Testis (tissue), 3 donors: ENCODE results near the gene CCNB2. TPM values are rescaled to one million over a fixed set of nuclear protein-coding genes. Genes with fewer than 3 reads are reported as not detected.

Source experiments
- DNase-seq: peaks from one replicate; pipeline ENCODE4 v3.0.0-alpha.2; 2019
- H3K27ac ChIP-seq, 2 donors: fragments of 200-600 bp; sonication (generic); one replicate each; pipeline ENCODE4 v1.5.1; 2019
- H3K27me3 ChIP-seq: fragments of 200-600 bp; sonication (generic); one replicate; pipeline ENCODE4 v1.5.1; 2019
- H3K36me3 ChIP-seq: fragments of 200-600 bp; sonication (generic); one replicate; pipeline ENCODE4 v1.5.1; 2017; ENCODE audit warnings: low read depth; ENCODE audit errors: missing control alignments
- H3K4me1 ChIP-seq: fragments of 200-600 bp; sonication (generic); one replicate; pipeline ENCODE4 v1.5.1; 2019
- H3K4me3 ChIP-seq, 2 donors: fragments of 200-600 bp; sonication (generic); one replicate each; pipeline ENCODE4 v1.5.1; 2017 to 2019
- H3K9me3 ChIP-seq: fragments of 200-600 bp; sonication (generic); one replicate; pipeline ENCODE4 v1.5.1; 2017
- CTCF ChIP-seq, 3 experiments: fragments of 450-650 bp in 2 of 3; fragments of 200-600 bp in 1 of 3; sonication (generic) in 1 of 3; IDR thresholded peaks; one replicate each; pipeline ENCODE4 v1.5.1; 2016 to 2019; ENCODE audit warnings: antibody characterized with exemption in 3 of 3, mild to moderate bottlenecking in 2 of 3, moderate library complexity in 1 of 3
- POLR2A ChIP-seq: fragments of 450-650 bp; IDR thresholded peaks from one replicate; pipeline ENCODE4 v1.6.1; 2017; ENCODE audit warnings: antibody characterized with exemption, mild to moderate bottlenecking, moderate library complexity
- WGBS, 2 donors: methylation state at CpG; one replicate each; pipeline ENCODE4 v1.1.5; 2018; 5-methylcytosine and 5-hydroxymethylcytosine counted together
- intact Hi-C: fragments of 100-400 bp; cut with DNase I; formaldehyde crosslinking; loops from one replicate; pipeline ENCODE4 v1.15.1; 2023; ENCODE audit warnings: low total_unique reads
- polyA plus RNA-seq: library from polyadenylated mRNA; stranded (reverse); fragments of 350-450 nt; fragmentation: Illumina TruSeq; extraction: RNeasy Lipid Tissue Mini Kit (QIAGEN cat#74804); gene quantifications from one replicate; pipeline ENCODE4 v1.2.3, GENCODE V29; 2014; ENCODE audit warnings: low read depth, low replicate concordance; ENCODE audit not compliant: insufficient read depth
- total RNA-seq, 2 donors: library from RNA; depleted of rRNA; stranded (reverse); fragments of >200 nt; gene quantifications; one replicate each; pipeline ENCODE4 v1.2.3, GENCODE V29; 2016

The CCNB2 gene
- total and polyA plus RNA-seq, 3 donors from 2014 or later, result 47.2 to 179 (median 54.2) TPM

DNA sequence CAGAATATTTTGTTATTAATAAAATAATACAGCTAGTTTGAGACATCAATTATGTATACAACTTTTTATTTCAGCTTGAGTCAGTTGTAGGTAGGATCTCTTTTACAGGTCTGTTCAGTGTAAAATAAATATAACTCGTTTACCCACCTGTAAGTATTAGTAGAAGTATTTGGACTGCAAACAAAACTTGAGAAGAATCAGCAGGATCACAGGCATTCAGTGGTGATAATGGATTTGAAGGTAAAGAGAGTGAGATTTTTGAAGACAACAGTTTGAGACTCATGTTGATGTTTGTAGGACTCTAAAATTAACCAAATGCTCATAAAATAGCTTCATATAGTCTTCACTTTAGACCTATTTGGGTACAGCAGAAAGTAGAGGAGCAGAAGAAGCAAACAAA lies 35.5 kb upstream of the CCNB2 start:
- Histone ChIP-seq H3K4me1 (no peaks in the 10 kb centered on the region), H3K4me3 (no peak overlapping the region), H3K9me3 (no peaks in the 10 kb centered on the region), H3K36me3 (no peaks in the 10 kb centered on the region), H3K27ac (no peak overlapping the region), H3K27me3 (no peaks in the 10 kb centered on the region)
- 88 to 94% methylated on average over 1 of the region's 1 CpG for WGBS, 2 donors
- no peak for TF ChIP-seq CTCF (IDR thresholded peaks at IDR 0.05)
- TF ChIP-seq POLR2A, result no peak
- DNase-seq, result no peak
- intact Hi-C loops, result no loop called here

GRCh38 chr15:59074607-59075006 lies 30.3 kb upstream of the CCNB2 start:
- H3K4me3 ChIP-seq, result no peak overlapping the region
- no peaks in the 10 kb centered on the region for H3K9me3 ChIP-seq
- no peak overlapping the region for H3K27ac ChIP-seq
- intact Hi-C loops, result no loop called here
- TF ChIP-seq CTCF (IDR thresholded peaks at IDR 0.05) (no peak), POLR2A (no peak)
- H3K4me1 ChIP-seq, result no peaks in the 10 kb centered on the region
- WGBS, 2 donors, result 97 to 100% methylated on average over 1 of the region's 1 CpG
- H3K36me3 ChIP-seq, result no peaks in the 10 kb centered on the region
- DNase-seq, result no peak
- no peaks in the 10 kb centered on the region for H3K27me3 ChIP-seq

DNA sequence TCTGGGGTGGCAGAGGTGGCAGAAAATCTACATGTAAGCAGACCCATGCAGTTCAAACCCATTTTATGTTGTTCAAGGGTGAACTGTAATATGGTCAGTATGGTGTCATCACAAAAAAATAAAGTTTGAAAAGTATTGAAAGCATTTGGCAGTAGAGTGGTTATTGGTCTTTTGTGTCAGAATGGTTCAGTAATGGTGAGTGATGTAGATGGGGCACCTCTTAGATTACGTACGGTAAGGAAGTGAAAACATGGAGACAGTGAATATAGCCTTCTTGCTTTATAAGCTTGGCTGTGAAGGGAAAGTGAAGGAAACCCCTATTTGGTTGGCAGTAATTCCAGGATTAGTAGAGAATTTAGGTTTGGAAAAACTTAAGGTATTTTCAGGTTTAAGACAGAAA lies 17.2 kb upstream of the CCNB2 start:
- WGBS, 2 donors, result 95 to 98% methylated on average over 2 of the region's 2 CpGs
- Histone ChIP-seq H3K27ac (no peak overlapping the region), H3K4me1 (no peaks in the 10 kb centered on the region), H3K27me3 (no peaks in the 10 kb centered on the region), H3K36me3 (no peaks in the 10 kb centered on the region), H3K9me3 (no peaks in the 10 kb centered on the region), H3K4me3 (no peak overlapping the region)
- TF ChIP-seq POLR2A, result no peak
- intact Hi-C loops, result no loop called here
- no peak for DNase-seq

GRCh38 chr15:59094077-59094476 lies 10.9 kb upstream of the CCNB2 start:
- Histone ChIP-seq H3K9me3 (no peaks in the 10 kb centered on the region), H3K36me3 (no peaks in the 10 kb centered on the region), H3K27ac (no peak overlapping the region), H3K4me1 (no peaks in the 10 kb centered on the region), H3K4me3 (no peak overlapping the region), H3K27me3 (no peaks in the 10 kb centered on the region)
- 95 to 98% methylated on average over 1 of the region's 1 CpG for WGBS, 2 donors
- DNase-seq, result no peak
- TF ChIP-seq CTCF (IDR thresholded peaks at IDR 0.05) (no peak), POLR2A (no peak)
- intact Hi-C loops, result no loop called here

GRCh38 chr15:59096429-59096828 lies 8.5 kb upstream of the CCNB2 start:
- Histone ChIP-seq H3K4me1 (no peaks in the 10 kb centered on the region), H3K9me3 (no peaks in the 10 kb centered on the region), H3K4me3 (no peak overlapping the region), H3K36me3 (no peaks in the 10 kb centered on the region), H3K27ac (no peak overlapping the region), H3K27me3 (no peaks in the 10 kb centered on the region)
- intact Hi-C loops, result no loop called here
- DNase-seq, result no peak
- 85 to 90% methylated on average over 3 of the region's 3 CpGs for WGBS, 2 donors
- TF ChIP-seq CTCF (IDR thresholded peaks at IDR 0.05) (no peak), POLR2A (no peak)
